ENCODE measurements around the gene CARMIL1.

DNA sequence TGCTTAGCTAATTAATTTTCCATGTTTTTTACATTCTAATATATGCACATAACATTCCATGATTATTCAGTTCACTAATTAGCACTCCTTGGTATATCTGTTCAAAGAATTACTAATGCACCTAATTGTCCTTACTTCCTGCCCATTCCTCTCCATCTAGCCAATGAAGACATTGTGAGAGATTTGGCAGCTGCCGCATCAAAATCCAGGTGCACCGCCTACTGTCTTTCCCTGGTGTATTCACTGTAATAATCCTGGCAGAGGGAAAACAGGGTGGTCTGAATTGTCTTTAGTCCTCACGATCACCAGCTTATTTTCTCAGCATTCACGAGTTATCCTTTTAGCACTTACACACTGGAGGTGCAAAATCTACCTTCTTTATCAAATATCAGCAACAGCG is 311.8 kb downstream of the CARMIL1 start:
- TF ChIP-seq, protein P1, sequence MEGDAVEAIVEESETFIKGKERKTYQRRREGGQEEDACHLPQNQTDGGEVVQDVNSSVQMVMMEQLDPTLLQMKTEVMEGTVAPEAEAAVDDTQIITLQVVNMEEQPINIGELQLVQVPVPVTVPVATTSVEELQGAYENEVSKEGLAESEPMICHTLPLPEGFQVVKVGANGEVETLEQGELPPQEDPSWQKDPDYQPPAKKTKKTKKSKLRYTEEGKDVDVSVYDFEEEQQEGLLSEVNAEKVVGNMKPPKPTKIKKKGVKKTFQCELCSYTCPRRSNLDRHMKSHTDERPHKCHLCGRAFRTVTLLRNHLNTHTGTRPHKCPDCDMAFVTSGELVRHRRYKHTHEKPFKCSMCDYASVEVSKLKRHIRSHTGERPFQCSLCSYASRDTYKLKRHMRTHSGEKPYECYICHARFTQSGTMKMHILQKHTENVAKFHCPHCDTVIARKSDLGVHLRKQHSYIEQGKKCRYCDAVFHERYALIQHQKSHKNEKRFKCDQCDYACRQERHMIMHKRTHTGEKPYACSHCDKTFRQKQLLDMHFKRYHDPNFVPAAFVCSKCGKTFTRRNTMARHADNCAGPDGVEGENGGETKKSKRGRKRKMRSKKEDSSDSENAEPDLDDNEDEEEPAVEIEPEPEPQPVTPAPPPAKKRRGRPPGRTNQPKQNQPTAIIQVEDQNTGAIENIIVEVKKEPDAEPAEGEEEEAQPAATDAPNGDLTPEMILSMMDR (IDR thresholded peaks at IDR 0.05 in 2 of 3, conservative IDR thresholded peaks at IDR 0.05 in 1 of 3; ENCODE audit: control insufficient read depth in 2 of 3, extremely low read depth in 1 of 3, insufficient read depth in 1 of 3, low read depth in 3 of 3, low read length in 3 of 3), result no peak
- TF ChIP-seq SMC3 (IDR thresholded peaks at IDR 0.05; ENCODE audit: borderline replicate concordance, low read length) (no peak), EP300 (IDR thresholded peaks at IDR 0.05; ENCODE audit: borderline replicate concordance in 1 of 2, control insufficient read depth in 1 of 2, low read depth in 2 of 2, low read length in 2 of 2) (no peak)
